NOMO-1 (cell line): ENCODE data around the gene MASP2.
A peak's percentile ranks its signal among the peaks of the same experiment; 100 is the strongest.
"Not testable (repeated sequence)": the region's sequence is repeated elsewhere in the genome, so short reads cannot be mapped to it uniquely, and the experiment has no call there.

Experiments used
- DNase-seq, 2 experiments: peaks; one replicate each; lab custom pipeline; 2025; ENCODE audit not compliant: unreplicated experiment in 2 of 2; lab: John Stamatoyannopoulos, UW

The MASP2 gene

DNA sequence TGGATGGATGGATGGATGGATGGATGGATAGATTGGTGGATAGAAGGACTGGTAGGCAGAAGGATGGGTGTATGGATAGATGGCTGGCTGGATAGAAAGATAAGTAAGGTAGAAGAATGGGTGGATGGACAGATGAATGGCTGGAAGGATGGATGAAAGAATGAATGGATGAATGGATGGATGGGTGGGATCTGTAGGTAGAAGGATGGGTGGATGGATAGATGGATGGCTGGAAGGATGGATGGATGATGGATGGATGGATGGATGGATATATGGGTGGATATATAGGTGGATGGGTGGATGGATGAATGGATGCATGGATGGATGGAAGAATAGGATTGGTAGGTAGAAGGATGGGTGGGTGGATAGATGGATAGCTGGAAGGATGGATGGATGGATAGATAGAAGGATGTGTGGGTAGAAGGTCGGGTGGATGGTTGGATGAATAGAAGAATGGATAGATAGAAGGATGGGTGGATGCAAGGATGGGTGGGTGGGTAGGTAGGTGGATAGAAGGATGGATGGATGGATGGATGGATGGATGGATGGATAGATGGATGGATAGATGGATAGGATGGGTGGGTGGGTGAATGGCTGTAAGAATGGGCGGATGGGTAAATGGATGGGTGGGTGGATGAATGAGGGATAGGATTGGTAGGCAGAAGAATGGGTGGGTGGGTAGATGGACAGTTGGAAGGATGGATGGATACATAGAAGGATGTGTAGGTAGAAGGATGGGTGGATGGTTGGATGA lies 7.5 kb downstream of the MASP2 start:
- no peak for DNase-seq

DNA sequence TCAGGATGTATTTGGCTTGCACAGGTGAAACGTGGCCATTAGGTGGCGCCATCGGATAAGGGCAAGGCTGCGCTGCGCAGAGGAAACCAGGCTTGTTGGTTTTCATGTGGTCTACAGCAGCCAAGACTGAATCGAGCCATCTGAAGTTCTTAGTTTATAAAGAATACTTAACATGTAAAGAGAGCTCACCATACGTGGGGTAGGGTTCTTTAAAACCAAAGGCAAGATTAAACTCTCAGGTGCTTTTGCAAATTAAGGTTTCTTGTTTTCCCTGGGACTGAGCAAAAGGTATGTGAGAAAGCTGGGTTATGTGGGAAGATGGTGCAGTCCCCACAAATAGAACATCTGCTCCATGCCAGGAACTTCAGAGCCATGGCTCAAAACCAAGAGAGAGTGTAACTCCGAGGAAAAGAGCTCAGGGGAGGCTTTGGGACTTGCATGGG lies 9.3 kb downstream of the MASP2 start:
- peak; percentile 83 to 86 for DNase-seq

DNA sequence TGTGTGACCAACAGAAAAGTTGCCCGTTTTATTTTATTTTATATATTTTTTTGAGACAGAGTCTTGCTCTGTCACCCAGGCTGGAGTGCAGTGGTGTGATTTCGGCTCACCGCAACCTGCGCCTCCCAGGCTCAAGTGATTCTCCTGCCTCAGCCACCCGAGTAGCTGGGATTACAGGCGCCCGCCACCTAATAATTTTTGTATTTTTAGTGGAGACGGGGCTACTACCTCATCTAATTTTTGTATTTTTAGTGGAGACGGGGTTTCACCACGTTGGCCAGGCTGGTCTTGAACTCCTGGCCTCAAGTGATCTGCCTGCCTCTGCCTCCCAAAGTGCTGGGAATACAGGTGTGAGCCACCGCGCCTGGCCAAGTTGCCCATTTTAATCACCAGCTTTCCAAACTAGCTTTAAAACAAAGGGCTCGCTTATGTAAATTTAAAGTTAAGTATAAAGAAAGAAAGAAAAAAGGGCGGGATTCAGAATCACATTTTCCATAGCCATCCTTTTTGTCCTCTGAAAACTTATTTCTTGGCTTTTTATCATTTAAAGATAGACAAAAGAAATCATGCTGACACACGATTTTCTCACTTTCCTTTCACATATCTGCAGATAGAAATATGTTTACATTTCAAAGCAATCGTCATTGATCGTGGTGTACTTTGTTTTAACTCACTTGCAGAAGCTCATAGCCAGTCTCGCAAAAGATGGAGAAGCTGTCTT lies 9.9 kb downstream of the MASP2 start:
- DNase-seq, result not testable (repeated sequence)

DNA sequence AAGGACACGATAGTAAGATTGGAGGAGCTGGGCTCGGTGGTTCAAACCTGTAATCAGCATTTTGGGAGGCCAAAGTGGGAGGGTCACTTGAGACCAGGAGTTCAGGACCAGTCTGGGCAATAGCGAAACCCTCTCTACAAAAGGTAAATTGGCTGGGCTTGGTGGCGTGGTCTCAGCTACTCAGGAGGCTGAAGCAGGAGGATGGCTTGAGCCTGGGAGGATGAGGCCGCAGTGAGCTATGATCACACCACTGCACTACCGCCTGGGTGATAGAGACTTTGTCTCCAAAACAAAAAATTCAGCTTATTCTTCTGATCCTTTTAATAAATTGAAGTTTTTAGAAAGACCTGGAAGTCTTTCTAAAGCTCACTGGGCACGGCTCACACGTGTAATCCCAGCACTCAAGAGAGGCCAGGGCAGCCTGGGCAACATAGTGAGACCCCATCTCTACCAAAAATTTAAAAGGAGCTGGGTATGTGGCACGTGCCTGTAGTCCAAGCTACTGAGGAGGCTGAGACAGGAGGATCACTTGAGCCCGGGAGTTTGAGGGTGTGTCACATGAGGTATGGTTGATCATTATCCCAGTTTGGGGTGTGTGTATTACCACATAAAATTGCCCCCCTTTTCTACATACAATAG lies 15.3 kb downstream of the MASP2 start:
- no peak for DNase-seq

DNA sequence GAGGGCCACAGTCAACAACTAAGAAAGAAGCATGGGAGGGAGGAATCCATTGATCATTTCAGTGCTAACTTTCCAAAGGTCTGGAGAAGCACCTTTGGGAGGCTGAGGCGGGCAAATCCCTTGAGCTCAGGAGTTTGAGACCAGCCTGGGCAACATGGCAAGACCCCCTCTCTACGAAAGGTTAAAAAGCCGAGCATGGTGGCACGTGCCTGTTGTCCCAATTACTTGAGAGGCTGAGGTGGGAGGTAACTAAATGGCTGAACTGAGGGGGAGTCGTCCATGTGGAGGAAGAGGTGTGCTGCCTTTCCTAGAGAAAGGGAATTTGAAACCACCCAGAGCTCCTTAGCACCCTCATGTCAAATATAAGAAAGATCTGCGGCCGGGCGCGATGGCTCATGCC lies 16.2 kb downstream of the MASP2 start:
- DNase-seq, result no peak

GRCh38 chr1:11028018-11028417 lies 19.0 kb downstream of the MASP2 start:
- DNase-seq, result no peak

DNA sequence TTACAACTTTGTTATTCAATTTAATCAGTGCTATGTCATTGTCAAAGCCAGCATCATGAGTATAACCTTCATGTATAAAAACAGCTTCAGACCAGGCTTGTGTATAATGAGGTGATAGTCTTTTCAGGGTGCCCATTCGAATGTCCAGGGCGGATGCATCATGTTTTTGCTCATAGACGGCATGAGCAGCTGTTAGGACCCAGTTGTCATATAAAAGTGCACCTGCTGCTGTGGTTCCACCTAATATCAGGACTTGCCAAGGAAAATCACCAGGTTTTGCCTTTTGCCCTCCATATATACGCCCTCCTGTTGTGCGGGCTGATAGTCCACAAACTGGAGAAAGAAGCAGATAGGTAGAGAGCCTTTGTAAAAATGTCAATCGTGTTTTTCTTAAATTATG lies 19.7 kb downstream of the MASP2 start:
- DNase-seq, result no peak

DNA sequence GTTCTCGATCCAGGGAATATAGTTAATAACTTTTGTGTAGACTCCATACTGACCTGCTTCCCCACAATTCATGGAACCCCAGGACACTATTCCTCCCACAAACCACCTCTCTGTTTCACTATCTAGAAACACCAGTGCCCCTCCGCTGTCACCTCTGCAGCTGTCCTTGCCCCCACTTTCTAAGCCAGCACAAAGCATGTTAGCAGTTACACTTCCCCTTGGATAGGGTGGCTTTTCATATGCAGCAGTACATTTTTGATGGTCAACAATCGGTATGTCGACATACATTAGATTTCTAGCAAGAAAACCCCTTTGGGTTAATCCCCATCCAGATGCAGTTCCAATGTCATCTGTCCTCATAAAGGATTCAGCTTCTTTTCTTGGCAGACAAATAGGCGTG lies 20.1 kb downstream of the MASP2 start:
- DNase-seq, result no peak

DNA sequence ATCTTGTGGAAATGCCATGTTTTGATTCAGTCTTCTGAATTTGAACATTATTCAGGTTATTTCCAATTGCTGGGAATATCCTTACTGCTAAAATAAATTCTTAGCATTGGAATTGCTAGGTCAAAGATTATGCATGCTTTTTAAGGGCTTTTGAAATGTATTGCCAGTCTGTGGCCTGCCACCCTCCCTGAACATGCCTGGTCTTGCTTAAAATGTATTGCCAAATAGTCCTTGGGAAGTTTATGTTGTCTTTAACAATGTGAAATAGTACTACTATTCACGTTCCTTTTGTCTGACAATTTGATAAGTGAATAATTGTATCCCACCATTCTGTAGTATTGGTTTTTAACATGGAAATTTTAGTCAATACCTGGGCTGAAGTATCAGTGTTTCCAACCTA lies 21.0 kb downstream of the MASP2 start:
- DNase-seq, result no peak

DNA sequence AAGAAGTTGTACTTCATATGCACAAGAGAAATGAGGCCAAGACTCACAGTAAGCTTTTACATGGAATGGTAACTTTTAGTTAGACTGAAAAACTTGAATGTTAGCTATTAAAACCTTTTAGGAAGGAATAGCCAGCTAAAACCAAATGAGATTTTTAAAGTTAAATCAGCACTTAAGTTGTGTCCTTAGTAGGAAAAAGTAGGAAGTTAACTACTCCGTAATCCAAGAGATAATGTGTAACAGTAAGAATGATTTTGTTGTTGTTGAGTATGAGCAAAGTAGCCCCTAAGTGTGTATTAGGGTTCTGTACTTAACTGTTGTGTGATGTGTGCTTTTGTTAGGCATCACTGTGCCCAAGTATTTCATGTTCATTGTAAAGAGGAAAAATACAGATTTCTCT lies 21.4 kb downstream of the MASP2 start:
- DNase-seq, result no peak

- DNase-seq, result no peak
Observed at GRCh38 chr1:11024874-11025203, 22.2 kb downstream of the MASP2 start.

DNA sequence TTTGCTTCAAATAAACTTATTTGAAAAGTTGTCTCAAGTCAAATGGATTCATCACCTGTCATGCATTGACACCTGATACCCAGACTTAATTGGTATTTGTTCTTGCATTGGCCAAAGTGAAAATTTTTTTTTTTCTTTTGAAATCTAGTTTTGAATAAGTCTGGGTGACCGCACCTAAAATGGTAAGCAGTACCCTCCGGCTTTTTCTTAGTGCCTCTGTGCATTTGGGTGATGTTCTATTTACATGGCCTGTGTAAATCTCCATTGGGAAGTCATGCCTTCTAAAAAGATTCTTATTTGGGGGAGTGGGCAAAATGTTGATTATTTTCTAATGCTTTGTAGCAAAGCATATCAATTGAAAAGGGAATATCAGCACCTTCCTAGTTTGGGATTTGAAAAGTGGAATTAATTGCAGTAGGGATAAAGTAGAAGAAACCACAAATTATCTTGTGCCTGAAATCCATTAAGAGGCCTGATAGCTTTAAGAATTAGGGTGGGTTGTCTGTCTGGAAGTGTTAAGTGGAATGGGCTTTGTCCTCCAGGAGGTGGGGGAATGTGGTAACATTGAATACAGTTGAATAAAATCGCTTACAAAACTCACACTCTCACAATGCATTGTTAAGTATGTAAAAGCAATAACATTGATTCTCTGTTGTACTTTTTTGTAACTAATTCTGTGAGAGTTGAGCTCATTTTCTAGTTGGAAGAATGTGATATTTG lies 22.7 kb downstream of the MASP2 start:
- DNase-seq, result no peak

DNA sequence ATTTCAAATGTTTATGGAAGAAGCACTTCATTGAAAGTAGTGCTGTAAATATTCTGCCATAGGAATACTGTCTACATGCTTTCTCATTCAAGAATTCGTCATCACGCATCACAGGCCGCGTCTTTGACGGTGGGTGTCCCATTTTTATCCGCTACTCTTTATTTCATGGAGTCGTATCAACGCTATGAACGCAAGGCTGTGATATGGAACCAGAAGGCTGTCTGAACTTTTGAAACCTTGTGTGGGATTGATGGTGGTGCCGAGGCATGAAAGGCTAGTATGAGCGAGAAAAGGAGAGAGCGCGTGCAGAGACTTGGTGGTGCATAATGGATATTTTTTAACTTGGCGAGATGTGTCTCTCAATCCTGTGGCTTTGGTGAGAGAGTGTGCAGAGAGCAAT lies 23.8 kb downstream of the MASP2 start:
- no peak for DNase-seq

- no peak for DNase-seq
Observed at GRCh38 chr1:11019971-11020370, 27.1 kb downstream of the MASP2 start.

- DNase-seq, result not testable (repeated sequence)
Observed at GRCh38 chr1:11019358-11019757, 27.7 kb downstream of the MASP2 start.

DNA sequence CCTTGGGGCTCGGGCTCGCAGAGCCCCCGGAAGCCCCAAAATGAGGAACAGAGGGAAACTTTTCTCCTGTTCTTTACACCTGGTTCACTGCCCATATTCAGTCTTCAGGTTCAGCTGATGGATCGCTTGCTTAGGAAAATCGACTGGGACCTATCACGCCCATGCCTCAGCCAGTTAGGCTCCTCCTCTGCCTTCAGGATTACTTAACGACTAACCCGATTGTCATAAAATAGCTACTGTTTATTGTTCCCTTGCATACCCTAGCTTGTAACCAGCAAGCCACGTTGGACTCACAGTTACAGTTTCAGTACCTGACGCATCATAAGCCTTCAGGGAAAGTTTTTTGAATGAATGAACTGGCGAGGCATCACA lies 33.9 kb downstream of the MASP2 start:
- DNase-seq, result no peak

DNA sequence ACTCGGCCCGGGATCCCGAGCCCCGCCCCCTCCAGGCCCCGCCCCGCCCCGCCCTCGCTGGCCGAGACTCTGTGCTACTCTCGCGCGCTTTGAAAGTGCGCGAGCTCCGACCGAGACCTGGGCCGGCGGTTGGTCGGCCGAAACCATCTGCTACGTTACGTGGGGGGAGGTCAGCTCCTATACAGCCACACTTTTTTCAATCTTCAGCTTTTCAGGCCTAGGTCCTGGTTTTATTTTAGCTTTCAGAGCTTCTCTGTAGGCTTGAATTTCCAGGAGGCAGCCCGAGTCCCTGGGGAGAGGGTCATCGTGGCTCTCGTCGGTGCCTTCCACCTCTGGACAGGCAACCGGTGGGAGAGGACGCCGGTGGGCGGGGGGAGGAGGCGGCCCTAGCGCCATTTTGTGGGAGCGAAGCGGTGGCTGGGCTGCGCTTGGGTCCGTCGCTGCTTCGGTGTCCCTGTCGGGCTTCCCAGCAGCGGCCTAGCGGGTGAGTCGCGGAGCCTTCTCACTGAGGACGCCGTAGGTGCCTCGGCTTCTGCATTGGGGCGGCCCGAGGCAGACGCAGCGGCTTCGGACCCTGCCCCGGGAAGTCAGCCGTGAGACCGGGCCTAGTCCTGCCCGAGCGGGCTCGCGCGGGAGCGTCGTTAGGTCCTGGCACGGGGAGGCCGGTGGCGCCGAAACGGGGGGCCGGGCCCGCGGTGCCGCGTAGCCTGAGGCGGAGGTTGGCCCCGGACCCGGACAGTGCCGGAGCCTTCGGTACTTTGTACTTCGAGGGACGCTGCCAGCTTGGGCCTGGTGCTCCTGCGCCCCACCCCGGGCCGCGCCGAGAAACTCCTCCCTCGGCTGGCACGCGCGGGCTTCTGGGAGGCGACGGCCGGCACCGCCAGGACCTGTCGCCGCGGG lies 34.5 kb downstream of the MASP2 start, which contains the start of gene TARDBP:
Gene TARDBP (plus strand): TSS at position 395 of the 900 bp plus-strand sequence. CDS start 1,074 bp downstream, outside the sequence.
- DNase-seq, result peak; percentile 78 to 86

DNA sequence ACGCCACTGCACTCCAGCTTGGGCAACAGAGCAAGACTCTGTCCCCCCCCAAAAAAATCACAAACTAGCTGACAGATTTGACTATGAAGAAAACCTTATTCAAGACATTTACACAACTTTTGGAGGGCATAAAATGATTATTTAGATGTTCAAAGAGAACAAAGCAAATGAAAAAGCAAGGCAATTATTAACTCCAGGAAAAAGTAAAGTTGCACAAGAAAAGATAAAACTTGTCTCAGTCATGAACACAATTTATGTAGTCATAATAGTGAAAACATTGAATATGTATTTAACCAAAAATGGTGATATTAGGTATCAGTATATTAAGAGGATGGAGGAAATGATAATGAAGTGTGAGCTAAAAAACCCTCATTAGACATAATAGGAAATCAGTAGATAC lies 46.5 kb downstream of the MASP2 start:
- no peak for DNase-seq

DNA sequence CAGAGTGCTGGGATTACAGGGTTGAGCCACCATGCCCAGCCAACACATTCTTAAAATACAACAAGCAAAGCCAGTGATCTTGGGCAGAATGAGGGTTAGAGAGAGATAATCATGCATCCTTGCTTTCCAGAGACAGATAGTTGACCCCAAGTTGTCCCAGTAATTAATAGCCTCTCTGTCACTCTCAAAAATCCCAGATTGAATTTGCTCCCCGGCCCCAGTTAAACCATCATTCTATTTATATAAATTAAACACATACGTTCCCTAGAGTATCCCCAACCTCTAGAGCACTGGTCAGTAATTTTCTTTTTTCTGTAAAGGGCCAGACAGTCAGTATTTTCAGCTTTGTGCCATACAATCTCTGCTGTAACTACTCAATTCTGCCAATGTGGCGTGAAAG lies 50.9 kb downstream of the MASP2 start:
- DNase-seq, result no peak

DNA sequence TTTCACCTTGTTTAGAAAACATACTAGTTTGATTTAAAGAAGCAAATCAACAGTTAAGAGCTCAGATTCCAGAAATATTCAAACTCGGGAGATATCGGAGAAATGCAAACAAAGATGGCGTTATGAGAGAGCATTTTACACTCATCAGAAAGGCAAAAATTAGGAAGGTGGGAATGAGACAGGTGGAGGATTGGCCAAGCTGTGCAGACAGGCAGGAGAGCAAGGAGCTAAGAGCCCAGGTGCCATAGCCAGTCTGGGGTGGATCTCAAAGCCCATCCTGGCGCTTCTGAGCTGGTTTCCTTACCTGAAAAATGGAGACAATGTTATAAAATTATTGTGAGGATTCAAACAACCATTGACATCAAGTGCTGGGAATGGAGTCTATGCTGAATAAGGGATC lies 54.2 kb downstream of the MASP2 start:
- DNase-seq, result no peak
